HG02571 (cell line): ENCODE measurements around the gene EFEMP1.

Experiments used
- ATAC-seq: cut with Tn5 transposase; IDR thresholded peaks from one replicate; pipeline ENCODE4 v1.9.1; 2021; ENCODE audit warnings: mild to moderate bottlenecking, moderate library complexity; ENCODE audit not compliant: unreplicated experiment

The EFEMP1 gene

GRCh38 chr2:55899881-55900280 lies 23.7 kb downstream of the EFEMP1 start:
- ATAC-seq = no peak

GRCh38 chr2:55898386-55899040 lies 25.1 kb downstream of the EFEMP1 start:
- no peak for ATAC-seq

GRCh38 chr2:55896633-55897032 lies 26.9 kb downstream of the EFEMP1 start:
- ATAC-seq = no peak

GRCh38 chr2:55894720-55895119 lies 28.9 kb downstream of the EFEMP1 start:
- no peak for ATAC-seq

GRCh38 chr2:55891671-55892094 lies 31.9 kb downstream of the EFEMP1 start:
- no peak for ATAC-seq

GRCh38 chr2:55888936-55889335 lies 34.6 kb downstream of the EFEMP1 start:
- ATAC-seq = no peak

GRCh38 chr2:55887901-55888624 lies 35.5 kb downstream of the EFEMP1 start:
- no peak for ATAC-seq

GRCh38 chr2:55887351-55887750 lies 36.2 kb downstream of the EFEMP1 start:
- no peak for ATAC-seq

GRCh38 chr2:55885944-55886281 lies 37.7 kb downstream of the EFEMP1 start:
- no peak for ATAC-seq

- ATAC-seq = no peak
Measured at GRCh38 chr2:55885127-55885943, 38.2 kb downstream of the EFEMP1 start.

GRCh38 chr2:55883829-55884228 lies 39.8 kb downstream of the EFEMP1 start:
- no peak for ATAC-seq

- no peak for ATAC-seq
Measured at GRCh38 chr2:55883357-55883756, 40.2 kb downstream of the EFEMP1 start.

GRCh38 chr2:55882954-55883353 lies 40.6 kb downstream of the EFEMP1 start:
- ATAC-seq = no peak

GRCh38 chr2:55880416-55881143 lies 43.0 kb downstream of the EFEMP1 start:
- ATAC-seq = no peak

GRCh38 chr2:55879976-55880375 lies 43.6 kb downstream of the EFEMP1 start:
- ATAC-seq = no peak

GRCh38 chr2:55877087-55877436 lies 46.5 kb downstream of the EFEMP1 start:
- no peak for ATAC-seq

- ATAC-seq = no peak
Measured at GRCh38 chr2:55876429-55877086, 47.0 kb downstream of the EFEMP1 start.

GRCh38 chr2:55875434-55876135 lies 48.0 kb downstream of the EFEMP1 start:
- ATAC-seq = peak; percentile 67

GRCh38 chr2:55874338-55874737 lies 49.2 kb downstream of the EFEMP1 start:
- ATAC-seq = no peak

- no peak for ATAC-seq
Measured at GRCh38 chr2:55871637-55872036, 51.9 kb downstream of the EFEMP1 start.
